ENCODE data around the gene UBL3. TPM values are rescaled to one million over a fixed set of nuclear protein-coding genes. Genes with fewer than 3 reads are reported as not detected.

UBL3 gene
- total RNA-seq, 2 experiments from 2014 or later = 7.2 to 8.1 TPM

- H3K4me3 Mint-ChIP-seq = no peak overlapping the region
Observed at GRCh38 chr13:29761160-29761559, 89.3 kb downstream of the UBL3 start.

GRCh38 chr13:29760544-29760943 lies 89.9 kb downstream of the UBL3 start:
- no peaks in the 10 kb centered on the region for H3K27me3 Mint-ChIP-seq
- no peak for ATAC-seq
- DNase-seq = no peak
- peaks cover 3% of the 10 kb centered on the region for H3K36me3 Mint-ChIP-seq (ENCODE audit: low read depth)
- H3K9me3 Mint-ChIP-seq = peaks cover 7% of the 10 kb centered on the region
- TF ChIP-seq CTCF (IDR thresholded peaks at IDR 0.05) = no peak
- POLR2A ChIA-PET = interaction anchor here (1.4 kb wide), 1 partner anchor 164 kb away, joined by 3 read pairs; no protein-coding TSS in a partner anchor
- H3K4me1 Mint-ChIP-seq (ENCODE audit: low read depth) = peaks cover 26% of the 10 kb centered on the region
- H3K27ac Mint-ChIP-seq = no peak overlapping the region
- H3K4me3 Mint-ChIP-seq = no peak overlapping the region
- CTCF ChIA-PET = interaction anchor here (0.7 kb wide), 1 partner anchor 395 kb away, joined by 3 read pairs; no protein-coding TSS in a partner anchor
- intact Hi-C loops (cut with micrococcal nuclease) = no loop called here

More at GRCh38 chr13:29761160-29761559, 89.3 kb downstream of the UBL3 start:
- H3K27ac Mint-ChIP-seq = no peak overlapping the region
- H3K36me3 Mint-ChIP-seq (ENCODE audit: low read depth) = peaks cover 3% of the 10 kb centered on the region
- no peak for DNase-seq
- peaks cover 7% of the 10 kb centered on the region for H3K9me3 Mint-ChIP-seq
- H3K27me3 Mint-ChIP-seq = no peaks in the 10 kb centered on the region
- no peak for TF ChIP-seq CTCF (IDR thresholded peaks at IDR 0.05)
- ChIA-PET CTCF (no interaction called here), POLR2A (interaction anchor here (0.7 kb wide), 1 partner anchor 141 kb away, joined by 3 read pairs; no protein-coding TSS in a partner anchor)
- no peak for ATAC-seq
- peaks cover 26% of the 10 kb centered on the region for H3K4me1 Mint-ChIP-seq (ENCODE audit: low read depth)
- intact Hi-C loops (cut with micrococcal nuclease) = no loop called here

GRCh38 chr13:29758531-29759114 lies 91.8 kb downstream of the UBL3 start:
- CTCF ChIA-PET = interaction anchor here (0.9 to 1.1 kb wide), 5 partner anchors 14 to 356 kb away, joined by 3 read pairs; no protein-coding TSS in a partner anchor
- peaks cover 25% of the 10 kb centered on the region for H3K4me1 Mint-ChIP-seq (ENCODE audit: low read depth)
- ATAC-seq (peak; percentile 91), DNase-seq (peak; percentile 84)
- peak overlapping the region; percentile 34 for H3K27ac Mint-ChIP-seq
- intact Hi-C loops (cut with micrococcal nuclease) = no loop called here
- no peaks in the 10 kb centered on the region for H3K27me3 Mint-ChIP-seq
- POLR2A ChIA-PET = interaction anchor here (0.6 to 1.1 kb wide), 2 partner anchors 10 to 356 kb away, joined by 3 to 4 read pairs; no protein-coding TSS in a partner anchor
- TF ChIP-seq CTCF (IDR thresholded peaks at IDR 0.05) = no peak
- H3K36me3 Mint-ChIP-seq (ENCODE audit: low read depth) = peaks cover 3% of the 10 kb centered on the region
- peak overlapping the region; percentile 30 for H3K4me3 Mint-ChIP-seq
- H3K9me3 Mint-ChIP-seq = peaks cover 7% of the 10 kb centered on the region

GRCh38 chr13:29756506-29756905 lies 93.9 kb downstream of the UBL3 start:
- no peak overlapping the region for H3K4me3 Mint-ChIP-seq
- CTCF ChIA-PET = interaction anchor here (0.8 to 1.8 kb wide), 4 partner anchors 14 to 359 kb away, joined by 3 to 7 read pairs (median 3); no protein-coding TSS in a partner anchor
- H3K36me3 Mint-ChIP-seq (ENCODE audit: low read depth) = peaks cover 3% of the 10 kb centered on the region
- ATAC-seq (no peak), DNase-seq (no peak)
- H3K4me1 Mint-ChIP-seq (ENCODE audit: low read depth) = peaks cover 17% of the 10 kb centered on the region
- intact Hi-C loops (cut with micrococcal nuclease) = no loop called here
- H3K27me3 Mint-ChIP-seq = no peaks in the 10 kb centered on the region
- no peak for TF ChIP-seq CTCF (IDR thresholded peaks at IDR 0.05)
- H3K9me3 Mint-ChIP-seq = peaks cover 7% of the 10 kb centered on the region
- no peak overlapping the region for H3K27ac Mint-ChIP-seq
- POLR2A ChIA-PET = interaction anchor here (1.1 kb wide), 1 partner anchor 152 kb away, joined by 4 read pairs; no protein-coding TSS in a partner anchor

GRCh38 chr13:29754473-29754806 lies 96.0 kb downstream of the UBL3 start:
- DNase-seq (peak; percentile 55), ATAC-seq (no peak)
- TF ChIP-seq CTCF (IDR thresholded peaks at IDR 0.05) = no peak
- no peaks in the 10 kb centered on the region for H3K36me3 Mint-ChIP-seq (ENCODE audit: low read depth)
- POLR2A ChIA-PET = no interaction called here
- no peaks in the 10 kb centered on the region for H3K9me3 Mint-ChIP-seq
- H3K4me3 Mint-ChIP-seq = no peak overlapping the region
- intact Hi-C loops (cut with micrococcal nuclease) = no loop called here
- no peaks in the 10 kb centered on the region for H3K27me3 Mint-ChIP-seq
- no peak overlapping the region for H3K27ac Mint-ChIP-seq
- CTCF ChIA-PET = no interaction called here
- H3K4me1 Mint-ChIP-seq (ENCODE audit: low read depth) = peaks cover 16% of the 10 kb centered on the region
